ENCODE results near the gene SLC35D1. TPM values are rescaled to one million over a fixed set of nuclear protein-coding genes. Genes with fewer than 3 reads are reported as not detected.

The SLC35D1 gene
- total and polyA plus RNA-seq, 2 donors (not counting 1 experiment from before 2014, with no cell fraction given), result 4.0 to 16.8 TPM

DNA sequence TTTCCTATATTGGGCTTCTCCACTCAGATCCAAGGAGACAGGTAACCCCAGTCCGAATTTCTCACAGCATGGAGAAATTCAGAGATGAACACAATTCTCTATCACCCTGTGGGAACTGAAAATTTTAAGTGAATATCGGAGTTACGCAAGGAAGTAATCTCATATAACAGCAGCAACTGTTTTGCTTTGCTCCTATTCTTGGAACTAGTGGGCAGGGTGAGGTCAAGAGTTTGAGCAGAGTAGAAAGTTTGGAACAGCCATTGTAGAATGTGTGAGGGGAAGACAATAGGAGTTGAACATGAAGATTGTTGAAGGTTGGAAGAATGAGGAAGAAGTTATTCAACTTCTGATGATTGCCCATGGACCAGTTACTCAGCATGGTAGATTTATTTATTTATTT, 24.3 kb upstream of the SLC35D1 start:
- ATAC-seq (ENCODE audit: low read depth), result no peak
- Histone ChIP-seq H3K9ac (ENCODE audit: low read length) (no peak overlapping the region), H3K27ac (ENCODE audit: low read length in 2 of 2) (no peak overlapping the region), H3K4me2 (replicated peaks; ENCODE audit: low read depth, low read length, poor library complexity, severe bottlenecking) (no peak overlapping the region), H3K27me3 (replicated peaks in 1 of 4; ENCODE audit: control extremely low read depth in 1 of 4, control insufficient read depth in 3 of 4, insufficient read depth in 4 of 4, low read length in 3 of 4) (peaks cover 0 to 3% (median 0%) of the 10 kb centered on the region in 4 experiments), H3K9me3 (ENCODE audit: control extremely low read depth in 1 of 3, control insufficient read depth in 2 of 3, insufficient read depth in 1 of 3, low read length in 2 of 3) (no peaks in the 10 kb centered on the region), H3K4me1 (ENCODE audit: control insufficient read depth in 2 of 2, insufficient read depth in 2 of 2, low read length in 2 of 2) (no peaks in the 10 kb centered on the region), H3K79me2 (ENCODE audit: control insufficient read depth, insufficient read depth, low read length) (no peaks in the 10 kb centered on the region), H3K4me3 (ENCODE audit: control extremely low read depth in 1 of 5, extremely low read depth in 1 of 5, insufficient read depth in 1 of 5, low read depth in 2 of 5, low read length in 4 of 5) (no peak overlapping the region), H3K36me3 (replicated peaks in 1 of 2; ENCODE audit: control extremely low read depth in 1 of 2, control insufficient read depth in 1 of 2, extremely low read depth in 1 of 2, insufficient read depth in 2 of 2, low read length in 1 of 2) (no peaks in the 10 kb centered on the region), H2AFZ (ENCODE audit: insufficient read depth, low read depth, low read length, poor library complexity, severe bottlenecking) (no peak overlapping the region), H4K20me1 (ENCODE audit: control insufficient read depth, insufficient read depth, low read length, poor library complexity, severe bottlenecking) (no peaks in the 10 kb centered on the region)
- ChIA-PET POLR2A (no interaction called here), CTCF (no interaction called here)
- Mint-ChIP-seq H3K27me3 (no peaks in the 10 kb centered on the region), H3K4me1 (peaks cover 3% of the 10 kb centered on the region), H3K4me3 (no peak overlapping the region), H3K27ac (no peak overlapping the region), H3K9me3 (ENCODE audit: insufficient read depth) (peaks cover 3% of the 10 kb centered on the region)
- no peak for DNase-seq
- WGBS (ENCODE audit: insufficient coverage), result 100% methylated on average over 2 of the region's 3 CpGs
- TF ChIP-seq CTCF (IDR thresholded peaks at IDR 0.05), result no peak
- TF ChIP-seq EZH2 (IDR thresholded peaks at IDR 0.05; ENCODE audit: borderline replicate concordance, insufficient read depth, low read depth, low read length, poor library complexity, severe bottlenecking), result no peak
- intact Hi-C loops (cut with micrococcal nuclease), result no loop called here

DNA sequence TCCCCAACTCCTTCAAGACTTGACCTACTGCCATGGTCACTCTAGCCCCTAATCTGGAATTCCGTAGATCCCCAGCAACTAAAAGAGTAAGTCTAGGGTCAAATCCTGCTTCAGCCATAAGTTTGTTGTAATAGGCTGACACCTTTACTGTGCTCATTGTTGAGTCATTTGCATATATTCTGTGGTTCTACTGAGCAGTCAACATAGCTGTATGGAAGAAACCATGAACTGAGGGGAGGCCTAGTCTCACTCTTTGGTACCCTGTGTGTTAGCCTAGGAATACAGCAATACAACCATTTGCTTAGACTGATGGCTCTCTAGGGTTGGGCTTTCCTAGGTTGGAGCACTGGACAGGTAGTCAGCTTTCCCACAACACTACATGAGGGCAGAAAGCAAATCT, 23.6 kb upstream of the SLC35D1 start:
- Mint-ChIP-seq H3K27ac (no peak overlapping the region), H3K27me3 (peaks cover 3% of the 10 kb centered on the region), H3K4me3 (no peak overlapping the region), H3K4me1 (peaks cover 3% of the 10 kb centered on the region), H3K9me3 (ENCODE audit: insufficient read depth) (peaks cover 6% of the 10 kb centered on the region)
- H4K20me1 ChIP-seq (ENCODE audit: control insufficient read depth, insufficient read depth, low read length, poor library complexity, severe bottlenecking), result no peaks in the 10 kb centered on the region
- no peaks in the 10 kb centered on the region for H3K36me3 ChIP-seq (replicated peaks in 1 of 2; ENCODE audit: control extremely low read depth in 1 of 2, control insufficient read depth in 1 of 2, extremely low read depth in 1 of 2, insufficient read depth in 2 of 2, low read length in 1 of 2)
- H3K27me3 ChIP-seq (replicated peaks in 1 of 4; ENCODE audit: control extremely low read depth in 1 of 4, control insufficient read depth in 3 of 4, insufficient read depth in 4 of 4, low read length in 3 of 4), result peaks cover 0 to 3% (median 0%) of the 10 kb centered on the region in 4 experiments
- H3K79me2 ChIP-seq (ENCODE audit: control insufficient read depth, insufficient read depth, low read length), result no peaks in the 10 kb centered on the region
- no peak overlapping the region for H3K4me2 ChIP-seq (replicated peaks; ENCODE audit: low read depth, low read length, poor library complexity, severe bottlenecking)
- TF ChIP-seq EZH2 (IDR thresholded peaks at IDR 0.05; ENCODE audit: borderline replicate concordance, insufficient read depth, low read depth, low read length, poor library complexity, severe bottlenecking), result no peak
- TF ChIP-seq CTCF (IDR thresholded peaks at IDR 0.05), result no peak
- H3K9ac ChIP-seq (ENCODE audit: low read length), result no peak overlapping the region
- 100% methylated on average over 1 of the region's 1 CpG for WGBS (ENCODE audit: insufficient coverage)
- no peaks in the 10 kb centered on the region for H3K4me1 ChIP-seq (ENCODE audit: control insufficient read depth in 2 of 2, insufficient read depth in 2 of 2, low read length in 2 of 2)
- peaks cover 0 to under 1% (median under 1%) of the 10 kb centered on the region in 3 donors for H3K9me3 ChIP-seq (ENCODE audit: control extremely low read depth in 1 of 3, control insufficient read depth in 2 of 3, insufficient read depth in 1 of 3, low read length in 2 of 3)
- no peak overlapping the region for H3K27ac ChIP-seq (ENCODE audit: low read length in 2 of 2)
- ATAC-seq (ENCODE audit: low read depth) (no peak), DNase-seq (no peak)
- ChIA-PET POLR2A (no interaction called here), CTCF (no interaction called here)
- intact Hi-C loops (cut with micrococcal nuclease), result no loop called here
- H3K4me3 ChIP-seq (ENCODE audit: control extremely low read depth in 1 of 5, extremely low read depth in 1 of 5, insufficient read depth in 1 of 5, low read depth in 2 of 5, low read length in 4 of 5), result no peak overlapping the region
- H2AFZ ChIP-seq (ENCODE audit: insufficient read depth, low read depth, low read length, poor library complexity, severe bottlenecking), result no peak overlapping the region
